H1 (cell line): ENCODE results near the gene MKRN1. TPM values are rescaled to one million over a fixed set of nuclear protein-coding genes. Genes with fewer than 3 reads are reported as not detected.
A peak's percentile ranks its signal among the peaks of the same experiment; 100 is the strongest.

Source experiments
- CTCF ChIA-PET: fragments of 300-600 bp; sonication (Branson Sonifier 250); formaldehyde crosslinking; loops from one replicate; lab custom pipeline; 2021; ENCODE audit not compliant: partially characterized antibody; lab: Charles Lee
- POLR2A ChIA-PET: fragments of 300-600 bp; sonication (Branson Sonifier 250); formaldehyde crosslinking; loops from one replicate; lab custom pipeline; 2021; ENCODE audit warnings: inconsistent platforms; ENCODE audit not compliant: partially characterized antibody; lab: Charles Lee
- DNase-seq, 2 experiments: peaks; one replicate each; pipeline versions ENCODE4 v3.0.0 to v3.0.0-alpha.2; 2010 to 2022; ENCODE audit warnings: low spot score in 2 of 2, low read depth in 1 of 2, mixed read lengths in 1 of 2
- FAIRE-seq: peaks from 2 replicates; lab custom pipeline; 2011; peaks lifted over from hg19 to GRCh38; lab: Jason Lieb, UNC
- H2AFZ ChIP-seq: 2 replicates; pipeline ENCODE4 v1.8.1; 2012; ENCODE audit warnings: low read length, inconsistent platforms
- H2AK5ac ChIP-seq: 2 replicates; pipeline ENCODE4 v1.6.1; 2013; ENCODE audit warnings: low read depth, low read length
- H2BK120ac ChIP-seq: replicated peaks from 2 replicates; pipeline ENCODE3; 2013; ENCODE audit warnings: low read depth, low read length, inconsistent platforms
- H2BK12ac ChIP-seq: 2 replicates; pipeline ENCODE4 v1.6.1; 2013; ENCODE audit warnings: low read depth, low read length
- H2BK15ac ChIP-seq: 2 replicates; pipeline ENCODE4 v1.6.1; 2013; ENCODE audit warnings: low read length
- H2BK20ac ChIP-seq: 2 replicates; pipeline ENCODE4 v1.6.1; 2013; ENCODE audit warnings: low read length
- H2BK5ac ChIP-seq: 2 replicates; pipeline ENCODE4 v1.6.1; 2013; ENCODE audit warnings: low read depth, low read length
- H3K14ac ChIP-seq: 2 replicates; pipeline ENCODE4 v1.6.1; 2013; ENCODE audit warnings: inconsistent platforms; ENCODE audit not compliant: insufficient read length
- H3K18ac ChIP-seq: 2 replicates; pipeline ENCODE4 v1.6.1; 2013; ENCODE audit warnings: low read length; ENCODE audit errors: extremely low read depth
- H3K23ac ChIP-seq: 2 replicates; pipeline ENCODE4 v1.6.1; 2013; ENCODE audit warnings: inconsistent platforms; ENCODE audit not compliant: insufficient read length
- H3K23me2 ChIP-seq: 2 replicates; pipeline ENCODE4 v1.6.1; 2013; ENCODE audit warnings: low read depth, low read length
- H3K27ac ChIP-seq: 2 replicates; pipeline ENCODE4 v1.6.1; 2011; ENCODE audit warnings: low read depth, low read length, inconsistent platforms
- H3K27me3 ChIP-seq, 4 experiments: replicated peaks in 1 of 4; 1 replicate in 1 of 4; 2 replicates in 3 of 4; pipeline versions ENCODE4 v1.6.1 to v1.8.1; 2011 to 2013; ENCODE audit warnings: low read length in 3 of 4, mild to moderate bottlenecking in 3 of 4, inconsistent platforms in 2 of 4, mixed read lengths in 2 of 4, moderate library complexity in 1 of 4; ENCODE audit not compliant: control insufficient read depth in 3 of 4, insufficient read depth in 3 of 4; ENCODE audit errors: extremely low read depth in 1 of 4
- H3K36me3 ChIP-seq, 4 experiments: 2 replicates each; pipeline versions ENCODE4 v1.6.1 to v1.8.1; 2011 to 2013; ENCODE audit warnings: mild to moderate bottlenecking in 4 of 4, low read length in 3 of 4, moderate library complexity in 2 of 4, control low read depth in 1 of 4, inconsistent platforms in 1 of 4; ENCODE audit not compliant: insufficient read depth in 4 of 4, control insufficient read depth in 2 of 4
- H3K4ac ChIP-seq: replicated peaks from 2 replicates; pipeline ENCODE3; 2013; ENCODE audit warnings: low read length, low read depth, mixed read lengths, inconsistent platforms; ENCODE audit not compliant: insufficient read length
- H3K4me1 ChIP-seq, 4 experiments: replicated peaks in 1 of 4; 1 replicate in 1 of 4; 2 replicates in 3 of 4; pipeline versions ENCODE4 v1.6.1 to v1.8.1; 2011 to 2013; ENCODE audit warnings: low read length in 3 of 4, inconsistent platforms in 2 of 4, mixed read lengths in 1 of 4; ENCODE audit not compliant: insufficient read depth in 4 of 4, control insufficient read depth in 3 of 4
- H3K4me2 ChIP-seq, 2 experiments: 2 replicates each; pipeline versions ENCODE4 v1.6.1 to v1.8.1; 2011 to 2013; ENCODE audit warnings: low read depth in 2 of 2, low read length in 2 of 2, control low read depth in 1 of 2, inconsistent platforms in 1 of 2, mild to moderate bottlenecking in 1 of 2; ENCODE audit not compliant: insufficient read depth in 1 of 2
- H3K4me3 ChIP-seq, 4 experiments: fragments of 200-600, 300-600 bp in 1 of 4; sonication (generic), shearing (Covaris generic), sonication (Bioruptor Twin) in 1 of 4; 2 replicates each; pipeline versions ENCODE4 v1.5.1 to v1.8.1; 2011 to 2016; ENCODE audit warnings: low read length in 4 of 4, low read depth in 3 of 4, control low read depth in 2 of 4, inconsistent platforms in 2 of 4, mild to moderate bottlenecking in 2 of 4, mixed read lengths in 1 of 4, moderate library complexity in 1 of 4; ENCODE audit not compliant: insufficient read depth in 2 of 4; ENCODE audit errors: extremely low read depth in 1 of 4
- H3K56ac ChIP-seq: replicated peaks from 2 replicates; pipeline ENCODE3; 2013; ENCODE audit warnings: low read depth, mild to moderate bottlenecking, mixed read lengths, low read length, inconsistent platforms; ENCODE audit not compliant: insufficient read length
- H3K79me1 ChIP-seq: 2 replicates; pipeline ENCODE4 v1.6.1; 2013; ENCODE audit warnings: low read depth, low read length, control low read depth
- H3K79me2 ChIP-seq, 2 experiments: 2 replicates each; pipeline versions ENCODE4 v1.6.1 to v1.8.1; 2012 to 2013; ENCODE audit warnings: low read length in 2 of 2, mild to moderate bottlenecking in 2 of 2, inconsistent platforms in 1 of 2; ENCODE audit not compliant: insufficient read depth in 2 of 2, control insufficient read depth in 1 of 2
- H3K9ac ChIP-seq, 4 experiments: replicated peaks in 1 of 4; 1 replicate in 1 of 4; 2 replicates in 3 of 4; pipeline versions ENCODE4 v1.6.1 to v1.8.1; 2011 to 2013; ENCODE audit warnings: low read depth in 3 of 4, low read length in 3 of 4, control low read depth in 2 of 4, mild to moderate bottlenecking in 2 of 4, moderate library complexity in 2 of 4, inconsistent platforms in 1 of 4; ENCODE audit errors: extremely low read depth in 1 of 4
- H3K9me3 ChIP-seq, 2 experiments: 2 replicates each; pipeline versions ENCODE4 v1.6.1 to v1.8.1; 2012 to 2013; ENCODE audit warnings: mild to moderate bottlenecking in 2 of 2, moderate library complexity in 2 of 2, control low read depth in 1 of 2, inconsistent platforms in 1 of 2, low read depth in 1 of 2, low read length in 1 of 2, mixed read lengths in 1 of 2; ENCODE audit not compliant: insufficient read depth in 2 of 2
- H4K20me1 ChIP-seq, 2 experiments: replicated peaks in 1 of 2; 2 replicates each; pipeline versions ENCODE3 to v1.8.1; 2011 to 2013; ENCODE audit warnings: inconsistent platforms in 2 of 2, low read length in 2 of 2, mild to moderate bottlenecking in 1 of 2; ENCODE audit not compliant: insufficient read depth in 2 of 2, control insufficient read depth in 1 of 2
- H4K5ac ChIP-seq: 2 replicates; pipeline ENCODE4 v1.6.1; 2013; ENCODE audit warnings: low read length, low read depth, mixed read lengths, inconsistent platforms; ENCODE audit not compliant: insufficient read length
- H4K8ac ChIP-seq: 2 replicates; pipeline ENCODE4 v1.8.0; 2013; ENCODE audit warnings: mild to moderate bottlenecking, moderate library complexity, low read length, inconsistent platforms; ENCODE audit not compliant: insufficient read depth; ENCODE audit errors: extremely low read depth
- H4K91ac ChIP-seq: replicated peaks from 2 replicates; pipeline ENCODE3; 2013; ENCODE audit warnings: low read length, mixed read lengths, inconsistent platforms; ENCODE audit not compliant: insufficient read length
- CTBP2 ChIP-seq: IDR thresholded peaks from 2 replicates; pipeline ENCODE4 v1.7.0; 2011; ENCODE audit warnings: borderline replicate concordance, mild to moderate bottlenecking, moderate library complexity, mixed read lengths, low read length; ENCODE audit not compliant: insufficient read depth, insufficient read length
- EGR1 ChIP-seq: IDR thresholded peaks from 2 replicates; pipeline ENCODE4 v1.6.1; 2011; ENCODE audit warnings: low read depth, low read length, borderline replicate concordance
- HDAC2 ChIP-seq, 2 experiments: fragments of 300-600 bp in 1 of 2; sonication (generic) in 1 of 2; IDR thresholded peaks; 2 replicates each; pipeline ENCODE4 v1.6.1; 2011 to 2012; ENCODE audit warnings: low read depth in 2 of 2, low read length in 2 of 2, mild to moderate bottlenecking in 2 of 2, moderate library complexity in 2 of 2, borderline replicate concordance in 1 of 2, inconsistent platforms in 1 of 2
- KDM5A ChIP-seq: fragments of 200-600 bp; IDR thresholded peaks from 2 replicates; pipeline ENCODE4 v1.7.1; 2012; ENCODE audit warnings: mild to moderate bottlenecking, low read length, inconsistent platforms, mixed read lengths
- NANOG ChIP-seq: IDR thresholded peaks from 2 replicates; pipeline ENCODE4 v1.6.1; 2011; ENCODE audit warnings: low read length, low read depth, mild to moderate bottlenecking, inconsistent platforms; ENCODE audit not compliant: insufficient read depth, poor library complexity, severe bottlenecking
- PHF8 ChIP-seq: fragments of 200-600 bp; sonication (generic); conservative IDR thresholded peaks from 2 replicates; pipeline ENCODE4 v1.7.1; 2012; ENCODE audit warnings: low read depth, mild to moderate bottlenecking, inconsistent platforms, low read length, moderate library complexity
- RBBP5 ChIP-seq: IDR thresholded peaks from 2 replicates; pipeline ENCODE4 v1.7.1; 2012; ENCODE audit warnings: low read depth, mild to moderate bottlenecking, inconsistent platforms, low read length, moderate library complexity, borderline replicate concordance
- RFX5 ChIP-seq: IDR thresholded peaks from 2 replicates; pipeline ENCODE4 v1.6.1; 2011; ENCODE audit warnings: low read depth, low read length, improper control_type of control experiment, borderline replicate concordance
- RXRA ChIP-seq: IDR thresholded peaks from 2 replicates; pipeline ENCODE4 v1.6.1; 2011; ENCODE audit warnings: low read depth, mild to moderate bottlenecking, low read length, moderate library complexity; ENCODE audit not compliant: insufficient read depth
- TCF12 ChIP-seq: IDR thresholded peaks from 2 replicates; pipeline ENCODE4 v1.6.1; 2011; ENCODE audit warnings: low read depth, mild to moderate bottlenecking, low read length
- ZNF274 ChIP-seq: IDR thresholded peaks from 2 replicates; pipeline ENCODE4 v1.7.0; 2012; ENCODE audit warnings: low read length, borderline replicate concordance; ENCODE audit errors: extremely low read depth
- WGBS, 2 experiments: shearing (Covaris generic) in 1 of 2; methylation state at CpG; one replicate each; pipeline versions ENCODE4 v1.1.6 to v1.1.7; 2013 to 2015; ENCODE audit warnings: low lambda C conversion rate in 2 of 2, mixed read lengths in 2 of 2, inconsistent platforms in 1 of 2, low coverage in 1 of 2, missing lambda C conversion rate in 1 of 2; ENCODE audit not compliant: insufficient replicate concordance in 2 of 2, insufficient coverage in 1 of 2, insufficient read length in 1 of 2; ENCODE audit errors: extremely low coverage in 1 of 2, missing lambda C conversion rate in 1 of 2; 5-methylcytosine and 5-hydroxymethylcytosine counted together
- polyA plus RNA-seq, 7 experiments: library from polyadenylated mRNA; depleted of rRNA in 3 of 7; stranded (reverse) in 5 of 7; unstranded in 2 of 7; fragments of >200 nt in 5 of 7; fragments of 200-250 nt in 2 of 7; gene quantifications; 1 replicate in 5 of 7; 2 replicates in 1 of 7; 4 replicates in 1 of 7; pipeline versions ENCODE4 v1.2.1 to v1.2.3, GENCODE V29; 2011 to 2013; ENCODE audit warnings: missing spikeins in 2 of 7, mixed read lengths in 2 of 7
- total RNA-seq: library from RNA; stranded (reverse); fragmentation: NEBNext Ultra II Directional; extraction: Animal tissue kit (Norgen Biotek cat#: 25700); gene quantifications from 2 replicates; pipeline ENCODE4 v1.2.1, GENCODE V29; 2021

MKRN1 gene
- total and polyA plus RNA-seq, 2 of the 8 experiments (the other 6 are each of a cell fraction or from before 2014, with no cell fraction given) = 46.2 to 99.6 TPM

DNA sequence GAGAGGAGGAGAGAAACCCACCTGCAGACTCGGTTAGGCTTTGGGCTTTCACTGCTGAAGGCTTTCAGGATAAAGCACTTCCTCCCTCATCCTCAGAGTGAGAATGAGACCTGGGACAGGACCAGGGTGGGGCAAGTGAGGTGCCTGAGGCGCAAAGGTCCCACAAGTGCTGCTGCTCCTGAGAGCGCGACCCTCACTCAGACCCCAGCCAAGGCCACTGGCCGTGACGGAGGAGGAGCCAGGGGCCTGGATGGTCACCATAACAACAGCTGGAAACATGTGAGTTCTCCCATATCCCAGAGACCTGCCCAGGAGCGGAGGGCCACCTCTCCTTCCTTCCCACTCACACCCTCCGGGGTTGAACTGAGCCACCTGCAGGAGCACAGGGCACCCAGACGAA is 46.9 kb upstream of the MKRN1 start:
- POLR2A ChIA-PET = interaction anchor here (1.1 to 1.8 kb wide), 4 partner anchors 9 to 48 kb away, joined by 4 to 7 read pairs (median 4); no protein-coding TSS in a partner anchor
- DNase-seq = no peak
- no peak for TF ChIP-seq KDM5A
- no peak for TF ChIP-seq NANOG
- no peak for TF ChIP-seq RBBP5
- no peak for TF ChIP-seq EGR1
- TF ChIP-seq TCF12 = no peak
- no peak for TF ChIP-seq RFX5
- TF ChIP-seq RXRA = no peak
- TF ChIP-seq CTBP2 = no peak
- TF ChIP-seq HDAC2 (IDR thresholded peaks at IDR 0.05; ENCODE audit: borderline replicate concordance in 1 of 2, low read depth in 2 of 2, low read length in 2 of 2) = no peak
- no peak for TF ChIP-seq PHF8
- TF ChIP-seq ZNF274 = no peak

More for the DNA sequence above, 46.9 kb upstream of the MKRN1 start:
- Histone ChIP-seq H4K91ac (peak overlapping the region; percentile 23), H2BK20ac (no peak overlapping the region), H3K18ac (no peak overlapping the region; the same call in 1 of the 2 replicates), H3K27ac (no peak overlapping the region), H2AK5ac (no peak overlapping the region), H2BK120ac (no peak overlapping the region), H3K36me3 (no peaks in the 10 kb centered on the region), H2BK15ac (peak overlapping the region; percentile 72; the same call in 1 of the 2 replicates), H3K9me3 (no peaks in the 10 kb centered on the region), H3K4ac (no peak overlapping the region), H2BK12ac (0 out of 2 replicates have a peak overlapping the region, but pooled peaks have one; percentile 43), H4K20me1 (no peaks in the 10 kb centered on the region), H3K23ac (no peak overlapping the region), H4K5ac (no peak overlapping the region), H3K23me2 (no peaks in the 10 kb centered on the region), H3K4me2 (no peak overlapping the region), H3K14ac (no peak overlapping the region), H3K9ac (no peak overlapping the region), H3K56ac (no peak overlapping the region), H2BK5ac (peak overlapping the region; percentile 35; the same call in 1 of the 2 replicates), H3K4me3 (no peak overlapping the region), H3K79me1 (no peaks in the 10 kb centered on the region), H3K27me3 (no peaks in the 10 kb centered on the region), H3K79me2 (no peaks in the 10 kb centered on the region), H3K4me1 (peaks cover 0 to 3% (median 0%) of the 10 kb centered on the region in 4 experiments; a peak in 2 of 7 replicates), H2AFZ (no peak overlapping the region), H4K8ac (peak overlapping the region; percentile 39; the same call in 1 of the 2 replicates)
- 91% methylated on average over 9 of the region's 9 CpGs; no CpG with 5 or more reads in 1 of the 2 experiments for WGBS, 2 experiments
- no peak for FAIRE-seq
- CTCF ChIA-PET = interaction anchor here (0.8 to 4.3 kb wide), 13 partner anchors 10 to 133 kb away, joined by 3 to 23 read pairs (median 4); no protein-coding TSS in a partner anchor
